KG1 (cell line): Measurements from ENCODE around the gene FREM2.

Experiments
- DNase-seq: peaks from one replicate; lab custom pipeline; 2025; lab: John Stamatoyannopoulos, UW

Gene FREM2

DNA sequence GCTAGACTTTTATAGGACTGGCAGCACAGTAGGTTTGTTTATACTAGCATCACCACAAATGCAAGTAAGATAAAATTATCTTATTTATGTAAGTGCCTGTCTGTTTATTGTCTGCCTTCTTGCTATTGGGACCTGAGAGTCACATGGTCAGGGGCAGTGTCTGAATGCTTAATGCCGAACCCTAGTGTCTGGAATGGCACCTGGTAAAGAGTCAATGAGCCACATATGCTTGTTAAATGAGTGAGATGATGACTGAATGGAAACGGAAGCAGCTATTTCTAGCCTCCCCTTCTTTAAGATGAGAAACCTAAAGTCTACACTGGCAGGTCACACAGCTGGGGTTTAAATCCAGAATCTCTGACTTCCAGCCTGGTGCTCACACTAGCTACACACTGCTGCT, 211.6 kb downstream of the FREM2 start:
- DNase-seq = no peak

DNA sequence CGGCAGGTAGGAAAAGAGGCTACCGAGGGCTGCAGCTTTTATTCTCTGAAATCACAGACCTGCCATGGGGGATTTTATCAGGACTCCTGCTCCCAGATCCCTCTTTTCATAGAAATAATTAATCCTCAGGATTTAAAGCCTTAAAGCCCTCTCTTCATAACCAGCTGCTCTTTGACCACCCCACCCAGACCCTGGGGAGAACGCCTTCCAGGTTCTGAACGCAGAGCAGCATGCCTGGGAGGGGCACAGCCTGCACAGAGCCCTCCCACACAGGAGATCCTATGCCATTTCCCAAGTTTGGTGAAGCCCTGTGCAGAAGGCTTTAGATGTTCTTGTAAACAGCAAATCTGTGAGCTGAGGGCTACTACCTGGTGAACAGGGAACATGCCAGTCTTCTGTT, 212.7 kb downstream of the FREM2 start:
- no peak for DNase-seq

DNA sequence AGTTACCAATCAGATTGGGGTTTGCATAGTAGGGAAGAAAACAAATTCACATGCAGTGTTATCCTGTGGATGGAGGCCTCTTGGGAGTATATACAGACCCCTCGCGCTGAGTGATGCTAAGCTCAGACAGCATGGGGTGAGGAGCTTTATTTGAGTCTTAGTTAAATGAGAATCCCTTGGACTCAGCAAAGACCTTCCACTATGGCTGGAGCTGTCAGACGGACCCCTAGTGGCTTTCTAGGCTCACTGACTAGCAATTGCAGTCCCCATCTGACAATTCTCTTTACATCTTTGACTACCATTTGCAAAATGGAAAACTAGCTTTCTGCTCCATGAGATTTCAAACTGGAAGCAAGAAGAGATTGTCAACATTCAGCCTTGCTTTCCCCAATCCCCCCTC, 213.3 kb downstream of the FREM2 start:
- DNase-seq = no peak

DNA sequence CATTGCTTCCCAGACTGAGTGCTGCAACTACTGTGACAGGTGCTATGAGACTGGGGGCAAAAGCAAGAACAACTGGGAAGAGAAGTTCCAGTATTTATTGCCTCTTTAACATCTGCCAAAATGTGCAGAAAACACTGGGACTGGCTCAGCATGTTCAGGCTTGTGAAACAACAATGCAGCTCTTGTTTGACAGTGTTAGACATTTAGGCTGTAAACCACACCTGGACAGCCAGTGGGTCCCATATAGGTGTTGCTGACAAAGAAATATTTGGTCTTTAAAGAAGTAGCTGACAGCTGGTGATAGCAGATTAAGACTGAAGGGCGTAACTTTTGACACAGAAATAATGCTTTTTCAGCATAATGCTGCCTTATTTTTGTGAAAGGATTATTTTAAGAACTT, 215.7 kb downstream of the FREM2 start:
- no peak for DNase-seq

DNA sequence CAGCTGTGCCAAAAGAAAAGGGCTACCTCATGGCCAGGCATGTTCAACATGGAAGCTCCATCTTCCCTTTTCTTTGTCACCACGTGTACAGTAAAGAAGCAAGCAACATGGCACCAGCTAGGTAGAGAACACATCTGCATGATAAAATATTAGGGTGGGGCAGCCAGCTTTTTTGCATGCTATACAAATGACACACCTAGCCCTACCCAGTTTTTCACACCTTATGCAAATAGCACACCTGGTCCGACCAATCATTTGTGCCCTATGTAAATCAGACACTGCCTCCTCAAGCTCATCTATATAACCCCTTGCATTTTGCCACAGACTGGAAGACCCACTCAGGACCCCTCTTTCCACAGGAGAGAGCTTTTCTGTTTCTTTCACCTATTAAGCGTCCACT, 218.2 kb downstream of the FREM2 start:
- no peak for DNase-seq

DNA sequence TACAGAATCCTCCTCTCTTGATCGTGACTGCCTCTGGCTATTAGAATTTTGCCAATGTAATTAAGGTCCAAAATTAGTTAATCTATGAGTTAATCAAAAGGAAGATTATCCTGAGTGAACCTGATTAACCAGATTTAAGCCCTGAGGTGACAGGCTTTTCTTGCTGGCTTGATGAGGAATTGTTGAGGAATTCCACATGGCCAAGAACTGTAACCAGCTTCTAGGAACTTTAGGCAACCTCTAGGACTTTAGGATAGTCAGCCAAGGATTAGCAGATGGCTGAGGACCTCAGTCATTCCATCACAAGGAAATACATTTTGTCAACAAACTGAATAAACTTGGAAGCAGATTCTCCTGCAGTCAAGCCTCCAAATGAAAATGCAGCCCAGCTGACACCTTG, 219.0 kb downstream of the FREM2 start:
- DNase-seq = no peak

DNA sequence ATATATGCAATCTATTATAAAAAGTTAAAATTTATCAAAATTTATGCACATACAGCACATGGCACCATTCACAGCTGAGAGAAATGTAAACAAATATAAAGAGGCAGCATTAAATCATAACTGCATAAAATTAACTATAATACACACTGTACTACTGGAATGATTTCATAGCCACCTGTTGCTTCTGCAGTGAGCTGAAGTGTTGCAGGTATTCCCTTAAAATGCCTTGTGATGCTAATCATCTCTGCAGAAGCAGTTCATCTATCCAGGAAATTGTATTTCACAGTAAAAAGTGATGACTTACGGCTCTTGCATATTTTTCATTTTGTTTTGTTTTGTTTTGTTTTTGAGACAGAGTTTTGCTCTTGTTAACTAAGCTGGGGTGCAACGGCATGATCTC, 221.7 kb downstream of the FREM2 start:
- no peak for DNase-seq

DNA sequence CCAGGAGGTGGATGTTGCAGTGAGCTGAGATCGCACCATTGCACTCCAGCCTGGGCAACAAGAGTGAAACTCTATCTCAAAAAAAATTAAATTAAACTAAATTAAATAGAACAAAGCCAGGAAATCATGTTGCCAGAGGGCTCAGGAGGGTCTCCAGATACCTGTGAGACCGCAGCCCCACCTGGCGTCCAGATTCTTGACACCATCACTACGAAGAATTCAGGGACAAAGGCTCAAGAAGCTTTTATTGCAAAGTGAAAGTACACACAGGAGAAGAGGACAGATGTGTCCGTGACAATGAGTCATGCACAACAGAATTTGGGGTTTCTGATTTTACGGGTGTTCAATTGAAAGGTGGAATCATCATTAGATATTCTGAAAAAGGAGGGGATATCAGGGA, 227.2 kb downstream of the FREM2 start:
- no peak for DNase-seq

DNA sequence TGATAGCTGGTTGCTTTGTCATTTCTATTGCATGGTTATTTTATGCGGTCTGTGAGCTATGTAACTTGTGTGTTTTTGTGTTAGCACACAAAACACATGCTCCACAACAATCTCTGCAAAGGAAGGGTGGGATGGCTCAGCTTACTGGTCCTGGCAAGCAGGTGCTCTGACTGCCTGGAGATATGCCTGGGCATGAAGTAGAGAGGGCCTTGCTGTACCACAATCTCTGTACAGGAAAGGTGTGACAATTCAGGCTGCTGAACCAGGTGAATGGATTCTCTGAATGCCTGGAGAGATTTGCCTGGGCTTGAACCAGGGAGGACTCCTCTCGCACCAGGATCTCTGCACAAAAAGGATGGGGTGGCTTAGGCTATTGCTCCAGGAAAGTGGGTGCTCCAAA, 234.2 kb downstream of the FREM2 start:
- no peak for DNase-seq

DNA sequence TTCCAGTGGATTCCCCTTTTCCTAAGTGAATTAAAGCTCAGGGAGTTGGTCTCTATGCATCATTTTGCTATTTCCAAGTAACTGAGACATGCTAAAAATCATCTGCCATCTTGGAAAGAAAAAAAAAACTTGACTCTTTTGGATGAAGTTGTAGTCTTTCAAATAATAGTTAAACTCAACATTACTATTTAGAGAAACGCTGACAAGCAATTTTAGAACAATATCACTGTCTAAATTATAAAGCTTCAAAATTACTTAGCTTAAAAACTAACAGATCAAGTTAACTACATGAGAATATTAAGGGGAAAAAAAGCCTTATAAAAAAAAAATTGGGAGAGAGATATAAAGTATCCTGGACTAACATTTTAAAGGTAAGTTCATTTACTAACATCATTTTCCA, 235.3 kb downstream of the FREM2 start:
- DNase-seq = no peak

DNA sequence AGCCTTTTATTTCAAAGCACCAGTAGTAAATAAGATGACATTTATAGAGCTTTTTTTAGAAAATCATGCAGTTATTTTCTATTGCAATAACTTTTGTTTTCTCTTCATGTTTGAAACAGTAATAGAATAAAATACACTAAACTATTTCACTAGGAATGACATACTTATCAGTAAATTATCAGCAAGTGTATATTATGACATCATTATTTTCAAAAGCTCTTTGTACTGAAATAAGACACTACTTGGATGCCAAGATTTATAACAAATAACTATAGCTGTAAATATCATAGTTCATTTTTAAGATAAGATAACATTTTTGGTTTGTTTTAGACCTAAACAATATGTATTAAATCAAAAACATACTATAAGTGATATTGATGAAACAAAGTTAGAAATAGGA, 246.9 kb downstream of the FREM2 start:
- DNase-seq = no peak
